ENCODE results near the gene MBP. TPM values are rescaled to one million over a fixed set of nuclear protein-coding genes. Genes with fewer than 3 reads are reported as not detected.

The MBP gene
- total and polyA plus RNA-seq, 5 experiments from 2014 or later = 89.2 to 148 (median 105) TPM

DNA sequence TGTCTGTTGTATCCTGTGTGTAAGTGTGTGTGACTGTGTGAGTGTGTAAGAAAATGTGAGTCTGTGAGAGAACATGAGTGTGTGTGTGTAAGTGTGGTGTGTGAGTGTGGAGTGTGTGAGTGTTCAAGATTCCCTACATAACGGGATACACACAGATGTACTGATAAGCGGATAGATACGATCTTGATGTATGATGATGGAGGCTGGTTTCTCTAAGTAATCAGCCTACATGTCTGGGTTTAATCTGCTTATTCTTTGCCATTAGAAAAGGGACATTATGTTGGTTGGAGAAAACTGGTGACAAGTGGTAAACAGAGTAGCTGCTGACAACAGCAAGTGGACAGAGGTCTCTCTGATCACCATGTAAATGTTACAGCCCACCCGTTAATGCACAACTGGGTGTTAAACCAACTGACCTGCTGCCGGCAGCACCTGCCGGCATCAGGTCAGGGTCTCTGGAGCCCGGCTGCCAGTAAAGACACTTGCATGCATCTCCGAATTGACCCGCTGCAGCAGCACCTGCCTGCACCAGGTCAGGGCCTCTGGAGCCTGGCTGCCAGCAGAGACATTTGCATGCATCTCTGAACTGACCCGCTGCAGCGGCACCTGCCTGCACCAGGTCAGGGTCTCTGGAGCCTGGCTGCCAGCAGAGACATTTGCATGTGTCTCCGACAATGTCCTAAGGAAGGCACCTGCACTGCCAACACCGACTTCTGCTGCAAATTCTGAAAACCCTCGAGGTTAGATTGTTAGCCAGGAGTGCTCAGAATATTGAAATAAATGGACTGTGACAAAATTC is 87.5 kb downstream of the MBP start:
- H3K27ac Mint-ChIP-seq = peak overlapping the region in 5 of 10 donors; percentile 13 to 83 (median 28)

DNA sequence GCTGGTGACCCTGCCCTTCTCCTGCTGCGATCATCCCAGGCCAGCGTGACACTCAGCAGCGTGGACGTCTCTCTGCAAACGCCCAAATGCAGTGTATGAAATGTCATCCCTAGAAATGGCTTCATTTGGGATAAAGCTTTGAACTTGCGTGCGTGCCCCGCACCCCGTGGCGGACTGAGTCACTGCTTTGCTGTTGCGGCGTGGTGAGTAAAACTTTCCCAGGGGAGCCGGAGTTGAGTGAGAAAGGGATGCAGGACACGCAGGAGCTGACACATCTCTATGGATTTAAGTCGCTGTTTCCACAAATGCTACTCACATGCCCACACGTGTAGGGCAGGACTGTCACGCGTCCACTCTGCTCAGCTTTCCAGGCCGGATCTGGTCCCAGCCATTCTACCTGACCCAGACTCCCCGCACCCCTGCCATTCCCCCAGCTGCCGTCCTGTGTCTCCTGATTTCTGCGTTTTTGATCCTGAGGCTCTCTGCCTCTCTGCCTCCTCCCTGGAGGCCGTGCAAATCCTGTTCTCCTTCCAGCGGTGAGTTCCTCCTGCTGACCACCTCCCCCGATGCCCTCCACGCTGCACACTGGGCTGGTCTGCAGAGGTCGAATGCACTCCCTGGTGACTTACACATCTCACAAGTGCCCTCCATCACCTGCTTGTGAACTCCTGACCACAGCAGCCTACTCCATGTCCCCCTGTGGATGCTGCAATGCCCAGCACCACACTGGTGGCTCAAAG is 88.9 kb downstream of the MBP start:
- peaks cover 0 to 2% (median 0%) of the 10 kb centered on the region in 9 donors for H3K9me3 Mint-ChIP-seq
- peak overlapping the region in 4 of 10 donors; percentile 15 to 83 (median 57) for H3K27ac Mint-ChIP-seq
- H3K4me3 Mint-ChIP-seq = no peak overlapping the region
- H3K4me1 Mint-ChIP-seq = peaks cover 30 to 53% (median 49%) of the 10 kb centered on the region in 4 donors
- H3K36me3 Mint-ChIP-seq = peaks cover 9 to 57% (median 21%) of the 10 kb centered on the region in 3 donors
- POLR2A ChIA-PET = no interaction called here
- no peaks in the 10 kb centered on the region for H3K27me3 Mint-ChIP-seq
- DNase-seq (no peak), ATAC-seq (no peak)

More for the DNA sequence above, 87.5 kb downstream of the MBP start:
- Mint-ChIP-seq H3K4me3 (no peak overlapping the region), H3K9me3 (peaks cover 0 to 2% (median 0%) of the 10 kb centered on the region in 9 donors), H3K4me1 (peaks cover 25 to 42% (median 37%) of the 10 kb centered on the region in 4 donors), H3K27me3 (no peaks in the 10 kb centered on the region), H3K36me3 (peaks cover 9 to 57% (median 21%) of the 10 kb centered on the region in 3 donors)
- POLR2A ChIA-PET = no interaction called here
- ATAC-seq (no peak), DNase-seq (no peak)

DNA sequence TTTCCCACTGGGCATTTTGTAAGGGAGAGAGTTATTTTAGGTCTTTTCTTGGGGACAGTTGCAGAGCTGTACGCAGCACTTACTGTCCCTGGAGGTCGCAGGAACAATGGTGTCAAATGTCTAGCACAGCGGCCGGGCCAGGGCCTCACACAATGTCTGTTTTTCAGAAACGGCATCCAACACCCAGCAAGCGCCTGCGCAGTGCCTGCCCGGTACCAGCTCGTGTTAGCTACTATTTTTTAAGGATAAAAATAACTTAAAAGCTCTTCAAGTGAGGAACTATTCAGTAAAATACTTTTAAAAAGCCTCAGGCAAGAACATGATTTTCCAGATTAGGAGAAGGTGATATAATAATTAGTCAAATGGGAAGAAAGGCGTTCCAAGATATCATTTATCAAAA is 90.0 kb downstream of the MBP start:
- POLR2A ChIA-PET = no interaction called here
- Mint-ChIP-seq H3K36me3 (peaks cover 6 to 54% (median 17%) of the 10 kb centered on the region in 3 donors), H3K27ac (peak overlapping the region in 1 of 10 donors; percentile 31), H3K4me1 (peaks cover 30 to 57% (median 48%) of the 10 kb centered on the region in 4 donors), H3K4me3 (no peak overlapping the region), H3K9me3 (peaks cover 0 to 2% (median 0%) of the 10 kb centered on the region in 9 donors), H3K27me3 (no peaks in the 10 kb centered on the region)
- ATAC-seq = no peak
- DNase-seq = no peak

DNA sequence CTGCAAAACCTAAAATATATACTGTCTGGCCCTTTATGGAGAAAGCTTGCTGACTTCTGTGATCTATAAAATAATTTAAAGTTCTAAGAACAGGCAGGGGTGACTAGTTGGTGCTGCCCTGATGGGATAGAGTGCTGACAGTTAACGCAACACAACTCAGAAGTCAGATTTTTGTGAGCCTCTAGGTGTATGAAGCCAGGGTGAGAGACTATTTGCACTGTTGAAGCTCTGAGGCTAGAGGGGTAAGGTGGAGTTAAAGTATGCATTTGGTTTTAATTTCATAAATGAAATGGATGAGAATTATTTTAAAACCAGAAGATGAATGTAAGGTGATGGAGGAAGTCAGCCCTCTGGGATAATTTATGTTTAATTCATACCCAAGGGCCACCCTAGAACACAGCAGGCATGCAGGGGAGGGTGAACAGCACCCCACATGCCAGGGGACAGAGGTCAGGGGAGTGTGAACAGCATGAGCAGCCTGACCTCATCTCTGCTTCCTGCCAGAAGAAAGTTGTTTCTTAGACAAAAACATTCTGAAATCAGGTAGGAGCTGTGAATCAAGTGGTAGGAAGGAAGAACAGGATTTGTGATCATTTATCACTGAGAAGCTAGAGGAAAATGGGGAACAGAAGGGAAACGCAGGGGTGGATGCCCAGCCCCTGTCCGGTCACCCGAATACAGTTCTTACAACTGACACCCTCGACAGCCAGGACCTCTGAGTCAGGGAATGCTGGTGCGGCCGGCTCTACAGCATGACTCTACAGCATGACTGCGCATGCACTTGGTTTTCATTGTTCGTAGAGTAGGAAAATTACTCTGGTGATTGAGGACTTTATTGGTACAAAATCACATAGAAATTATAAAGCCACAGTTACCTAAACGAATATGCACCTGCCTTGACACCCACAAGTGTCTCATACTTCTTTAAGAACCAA is 93.1 kb downstream of the MBP start:
- H3K4me1 Mint-ChIP-seq = peaks cover 24 to 61% (median 49%) of the 10 kb centered on the region in 4 donors
- POLR2A ChIA-PET = no interaction called here
- H3K4me3 Mint-ChIP-seq = peak overlapping the region in 3 of 10 donors; percentile 10 to 48 (median 36)

DNA sequence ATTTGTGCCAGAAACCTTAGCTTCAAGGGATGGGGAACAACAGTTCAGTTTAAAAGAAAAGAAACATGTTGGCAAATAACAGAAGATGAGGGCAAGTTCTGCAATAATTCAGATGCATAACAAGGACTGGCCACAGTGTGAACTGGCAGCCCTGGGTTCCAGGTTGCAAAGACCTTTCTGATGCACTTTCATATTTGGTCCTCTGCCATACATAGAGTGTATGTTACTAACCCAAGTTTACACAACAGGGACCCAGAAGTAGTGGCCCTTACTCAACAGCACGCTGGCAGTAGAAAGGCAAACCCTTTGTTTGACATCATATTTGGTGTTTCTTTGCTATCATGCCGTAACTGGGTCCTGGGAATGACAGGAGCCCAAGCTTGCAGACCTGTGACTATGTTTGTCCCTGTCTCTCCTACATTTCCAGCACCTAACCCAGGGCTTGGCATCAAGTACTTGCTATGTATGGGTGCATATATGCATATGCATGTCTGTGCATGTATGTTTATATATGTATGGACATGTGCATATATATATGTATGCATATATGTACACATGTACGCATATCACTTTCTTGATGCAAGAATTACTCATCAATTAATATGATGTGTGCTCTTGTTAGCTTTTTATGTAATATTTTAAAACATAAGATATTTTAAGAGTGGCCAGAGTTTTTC is 94.3 kb downstream of the MBP start:
- peaks cover 0 to 2% (median 0%) of the 10 kb centered on the region in 9 donors for H3K9me3 Mint-ChIP-seq
- peaks cover 0 to 43% (median 4%) of the 10 kb centered on the region in 3 donors for H3K36me3 Mint-ChIP-seq
- peaks cover 23 to 65% (median 51%) of the 10 kb centered on the region in 4 donors for H3K4me1 Mint-ChIP-seq
- DNase-seq (no peak), ATAC-seq (no peak)
- POLR2A ChIA-PET = no interaction called here
- H3K27me3 Mint-ChIP-seq = no peaks in the 10 kb centered on the region
- no peak overlapping the region for H3K4me3 Mint-ChIP-seq
- peak overlapping the region in 6 of 10 donors; percentile 8 to 88 (median 33) for H3K27ac Mint-ChIP-seq

More for the DNA sequence above, 93.1 kb downstream of the MBP start:
- Mint-ChIP-seq H3K9me3 (peaks cover 0 to 2% (median 0%) of the 10 kb centered on the region in 9 donors), H3K27me3 (no peaks in the 10 kb centered on the region), H3K36me3 (peaks cover 6 to 50% (median 10%) of the 10 kb centered on the region in 3 donors), H3K27ac (peak overlapping the region; percentile 18 to 88 (median 74))
- ATAC-seq (no peak), DNase-seq (no peak)

DNA sequence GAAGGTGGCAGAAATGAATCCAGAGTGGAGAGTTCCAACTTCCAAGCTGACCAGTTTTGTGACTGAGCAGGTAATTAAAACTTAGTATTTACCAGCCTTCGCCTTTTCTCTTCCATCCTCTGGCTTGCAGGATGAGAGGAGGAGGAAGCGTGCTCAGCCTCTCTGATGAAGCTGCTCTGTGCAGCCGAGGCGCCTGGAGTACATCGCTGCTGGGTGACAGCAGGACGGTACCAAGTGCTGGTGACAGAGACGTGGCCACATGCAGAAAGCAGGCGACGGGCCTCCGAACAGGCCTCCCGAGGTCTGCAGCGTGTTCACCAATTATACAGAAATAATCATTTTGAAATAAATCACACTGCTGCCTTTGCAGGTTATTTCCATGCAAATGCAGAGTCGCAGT is 95.0 kb downstream of the MBP start:
- Mint-ChIP-seq H3K27ac (peak overlapping the region in 6 of 10 donors; percentile 18 to 75 (median 55)), H3K27me3 (no peaks in the 10 kb centered on the region), H3K4me1 (peaks cover 24 to 71% (median 55%) of the 10 kb centered on the region in 4 donors), H3K9me3 (peaks cover 0 to 2% (median 0%) of the 10 kb centered on the region in 9 donors), H3K4me3 (no peak overlapping the region), H3K36me3 (peaks cover 0 to 39% (median 2%) of the 10 kb centered on the region in 3 donors)
- ATAC-seq (no peak), DNase-seq (no peak)
- POLR2A ChIA-PET = no interaction called here

DNA sequence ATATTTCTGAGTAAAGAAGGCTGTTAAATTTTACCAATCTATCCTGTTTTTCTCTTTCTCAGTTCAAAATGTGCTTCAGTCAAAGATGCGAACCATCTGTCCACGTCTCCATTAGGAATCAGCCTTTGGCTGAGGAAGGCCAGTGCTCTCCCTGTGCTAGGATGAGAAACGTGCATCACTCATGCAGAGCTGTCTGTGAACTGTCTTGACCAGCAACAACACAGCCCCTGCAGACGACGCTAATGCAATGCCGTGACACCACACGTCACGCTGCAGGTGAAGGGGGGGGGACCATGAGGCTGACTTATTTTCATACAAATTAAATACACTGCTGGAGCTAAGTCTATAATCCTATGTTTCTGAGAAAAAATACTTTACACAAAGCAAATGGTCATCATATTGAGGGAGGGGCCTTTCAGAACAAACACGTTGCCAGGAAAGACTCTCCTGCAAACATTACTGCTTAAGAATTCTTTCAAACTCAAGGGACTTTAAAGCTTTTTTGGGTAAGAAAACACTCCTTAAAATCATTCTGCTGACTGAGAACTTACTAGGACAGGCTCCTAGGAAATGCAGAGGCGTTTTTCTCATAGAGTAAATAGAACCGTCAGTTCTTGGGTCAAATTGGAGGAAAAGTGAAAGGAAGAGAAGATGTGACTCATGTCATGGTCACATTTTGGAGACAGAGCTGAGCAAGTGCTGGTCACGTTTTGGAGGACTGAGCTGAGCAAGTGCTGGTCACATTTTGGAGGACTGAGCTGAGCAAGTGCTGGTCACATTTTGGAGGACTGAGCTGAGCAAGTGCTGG is 97.0 kb downstream of the MBP start:
- H3K4me3 Mint-ChIP-seq = peak overlapping the region in 1 of 10 donors; percentile 43
- ATAC-seq (no peak), DNase-seq (no peak)
- H3K9me3 Mint-ChIP-seq = no peaks in the 10 kb centered on the region
- POLR2A ChIA-PET = no interaction called here
- H3K36me3 Mint-ChIP-seq = peaks cover 0 to 45% (median 4%) of the 10 kb centered on the region in 3 donors
- peaks cover 28 to 84% (median 71%) of the 10 kb centered on the region in 4 donors for H3K4me1 Mint-ChIP-seq
- H3K27ac Mint-ChIP-seq = peak overlapping the region in 4 of 10 donors; percentile 37 to 57 (median 42)
- no peaks in the 10 kb centered on the region for H3K27me3 Mint-ChIP-seq

DNA sequence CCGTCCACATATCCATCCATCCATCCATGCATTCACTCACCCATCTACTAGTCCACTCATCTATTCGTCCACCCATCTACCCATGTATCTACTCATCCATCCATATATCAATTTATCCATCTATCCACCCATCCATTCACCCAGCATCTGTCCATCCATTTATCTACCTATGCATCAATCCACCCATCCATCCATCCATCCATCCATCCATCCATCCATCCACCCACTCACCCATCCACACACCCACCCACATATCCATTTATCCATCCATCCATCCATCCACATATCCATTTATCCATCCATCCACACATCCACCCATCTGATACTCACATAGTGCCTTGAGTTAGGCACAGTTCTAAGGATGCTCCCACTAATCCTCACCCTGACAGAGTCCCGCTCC is 99.0 kb downstream of the MBP start:
- Mint-ChIP-seq H3K36me3 (peaks cover 6 to 52% (median 7%) of the 10 kb centered on the region in 3 donors), H3K9me3 (no peaks in the 10 kb centered on the region), H3K27me3 (no peaks in the 10 kb centered on the region), H3K4me1 (peaks cover 25 to 74% (median 56%) of the 10 kb centered on the region in 4 donors), H3K4me3 (peak overlapping the region in 1 of 10 donors; percentile 19), H3K27ac (peak overlapping the region in 6 of 10 donors; percentile 8 to 87 (median 58))
- DNase-seq = no peak
- ATAC-seq = no peak
- POLR2A ChIA-PET = interaction anchor here (0.7 kb wide), 1 partner anchor 157 kb away, joined by 3 read pairs; no protein-coding TSS in a partner anchor

DNA sequence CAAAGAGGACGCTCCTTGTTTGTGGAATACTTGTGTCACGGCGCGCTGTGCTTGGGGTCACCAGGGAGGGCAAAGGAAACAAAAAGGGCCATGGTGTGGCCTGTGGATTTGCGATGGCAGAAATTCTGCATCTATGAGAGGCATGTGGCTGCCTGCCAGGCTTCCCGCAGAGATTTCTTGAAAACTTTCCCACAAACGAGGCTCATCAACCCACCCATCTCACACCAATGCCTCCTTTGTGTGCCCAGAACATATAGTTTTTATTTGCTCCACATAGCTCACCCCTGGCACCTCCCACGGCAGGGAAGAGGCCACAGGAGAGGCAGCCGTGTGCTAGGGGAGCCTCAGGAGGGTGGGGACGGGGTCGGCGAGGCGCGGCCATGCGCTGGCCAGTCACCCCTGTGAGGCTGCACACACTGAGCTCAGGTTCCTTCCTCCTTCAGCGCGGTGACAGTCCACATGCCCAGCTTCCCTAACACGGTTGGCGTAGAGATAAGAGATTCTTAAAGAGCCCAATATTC is 100.3 kb downstream of the MBP start:
- H3K9me3 Mint-ChIP-seq = no peaks in the 10 kb centered on the region
- H3K4me1 Mint-ChIP-seq = peaks cover 19 to 64% (median 50%) of the 10 kb centered on the region in 4 donors
- peaks cover 6 to 46% (median 7%) of the 10 kb centered on the region in 3 donors for H3K36me3 Mint-ChIP-seq
- POLR2A ChIA-PET = no interaction called here
- ATAC-seq = no peak
- peak overlapping the region in 7 of 10 donors; percentile 13 to 74 (median 44) for H3K27ac Mint-ChIP-seq
- H3K4me3 Mint-ChIP-seq = no peak overlapping the region
- no peaks in the 10 kb centered on the region for H3K27me3 Mint-ChIP-seq
- DNase-seq = no peak

DNA sequence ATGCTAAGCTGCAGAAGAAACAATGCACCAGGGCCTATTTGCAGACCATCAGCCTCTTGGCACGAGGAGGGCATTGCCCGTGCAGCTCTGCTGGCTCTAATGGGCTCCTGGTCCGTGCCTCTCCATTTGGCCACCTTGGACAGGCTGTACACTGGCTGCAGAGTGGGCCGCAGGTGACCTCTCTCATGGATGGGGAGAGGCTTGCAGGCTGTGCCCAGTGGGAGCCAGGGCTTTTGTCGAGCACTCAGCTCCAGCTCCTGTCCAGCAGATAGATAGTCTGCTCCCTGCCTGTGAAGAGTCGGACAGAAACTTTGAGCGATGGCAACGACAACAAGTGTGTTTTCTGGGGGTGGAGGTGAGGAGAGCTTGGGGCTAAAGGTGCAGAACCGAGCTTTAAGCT is 100.9 kb downstream of the MBP start:
- Mint-ChIP-seq H3K4me3 (no peak overlapping the region), H3K4me1 (peaks cover 19 to 63% (median 49%) of the 10 kb centered on the region in 4 donors), H3K36me3 (peaks cover 6 to 47% (median 7%) of the 10 kb centered on the region in 3 donors), H3K27me3 (no peaks in the 10 kb centered on the region), H3K9me3 (no peaks in the 10 kb centered on the region), H3K27ac (peak overlapping the region in 5 of 10 donors; percentile 9 to 74 (median 47))
- no peak for ATAC-seq
- POLR2A ChIA-PET = no interaction called here
- DNase-seq = no peak

DNA sequence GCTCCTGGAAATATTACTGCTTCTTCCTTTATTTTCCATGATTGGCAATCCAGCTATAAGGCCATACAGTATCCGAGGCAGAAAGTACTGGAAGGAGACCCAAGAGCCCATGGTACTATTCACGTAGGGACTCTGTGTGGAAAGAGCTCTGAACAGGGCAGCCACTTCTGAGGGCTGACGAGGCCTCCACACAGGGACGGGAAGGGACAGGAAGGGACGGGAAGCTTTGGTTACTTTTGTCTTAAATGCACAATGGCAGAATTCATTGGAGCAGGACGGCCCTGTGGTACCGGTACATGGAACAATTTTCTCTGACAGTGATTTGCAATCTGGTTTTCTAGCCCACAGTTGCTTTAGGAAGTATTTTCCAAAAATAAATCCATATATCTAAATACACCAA is 102.4 kb downstream of the MBP start:
- Mint-ChIP-seq H3K27me3 (no peaks in the 10 kb centered on the region), H3K4me1 (peaks cover 17 to 58% (median 42%) of the 10 kb centered on the region in 4 donors), H3K27ac (peak overlapping the region in 2 of 10 donors; percentile 60 to 65), H3K4me3 (no peak overlapping the region), H3K36me3 (peaks cover 7 to 51% (median 8%) of the 10 kb centered on the region in 3 donors), H3K9me3 (no peaks in the 10 kb centered on the region)
- ATAC-seq (no peak), DNase-seq (no peak)
- POLR2A ChIA-PET = no interaction called here
